ENCODE data around the gene SFSWAP.

Gene SFSWAP

DNA sequence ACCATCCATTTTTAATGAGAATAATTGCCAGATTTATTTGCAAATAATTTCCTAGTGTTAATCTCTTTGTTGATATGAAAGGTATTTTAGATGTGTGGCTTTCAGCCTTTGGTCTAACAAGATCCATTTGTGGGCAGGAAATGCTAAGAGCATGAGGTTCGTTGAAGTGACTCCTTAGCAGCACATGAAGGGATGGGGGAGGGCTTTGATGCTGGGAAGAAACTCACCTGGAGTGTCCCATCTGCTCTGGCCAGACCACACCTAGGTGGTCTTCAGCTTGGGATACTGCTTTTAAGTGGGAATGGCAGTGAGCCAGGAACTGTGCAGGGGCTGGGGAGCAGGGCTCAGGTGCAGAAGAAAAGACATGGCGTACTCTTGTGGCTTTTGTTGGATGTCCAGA lies 13.6 kb downstream of the SFSWAP start:
- TF ChIP-seq PPARA (CRISPR knock-in tag; IDR thresholded peaks at IDR 0.05; ENCODE audit: borderline replicate concordance) = no peak
- no peak for TF ChIP-seq ZNF8 (CRISPR knock-in tag; IDR thresholded peaks at IDR 0.05)
- ATAC-seq = no peak

GRCh38 chr12:131725503-131725902 lies 14.6 kb downstream of the SFSWAP start:
- TF ChIP-seq TSHZ2 (CRISPR knock-in tag; IDR thresholded peaks at IDR 0.05) (no peak), CSRNP3 (CRISPR knock-in tag; IDR thresholded peaks at IDR 0.05) (no peak), TOX (CRISPR knock-in tag; IDR thresholded peaks at IDR 0.05; ENCODE audit: borderline replicate concordance) (no peak), RARB (CRISPR knock-in tag; IDR thresholded peaks at IDR 0.05) (no peak), TCF4 (CRISPR knock-in tag; IDR thresholded peaks at IDR 0.05; ENCODE audit: borderline replicate concordance) (no peak), BACH2 (CRISPR knock-in tag; IDR thresholded peaks at IDR 0.05; ENCODE audit: borderline replicate concordance) (no peak), GLIS3 (CRISPR knock-in tag; IDR thresholded peaks at IDR 0.05) (no peak), POU6F1 (CRISPR knock-in tag; IDR thresholded peaks at IDR 0.05; ENCODE audit: borderline replicate concordance, low read depth) (no peak), ZFP3 (CRISPR knock-in tag; IDR thresholded peaks at IDR 0.05) (no peak), SNAI2 (CRISPR knock-in tag; IDR thresholded peaks at IDR 0.05) (no peak), ZNF70 (CRISPR knock-in tag; IDR thresholded peaks at IDR 0.05) (no peak), OSR1 (CRISPR knock-in tag; IDR thresholded peaks at IDR 0.05) (no peak), ISL1 (CRISPR knock-in tag; IDR thresholded peaks at IDR 0.05) (no peak), ZNF8 (CRISPR knock-in tag; IDR thresholded peaks at IDR 0.05) (no peak), ESRRG (CRISPR knock-in tag; IDR thresholded peaks at IDR 0.05) (no peak), ZC3H10 (CRISPR knock-in tag; IDR thresholded peaks at IDR 0.05) (no peak), PPARA (CRISPR knock-in tag; IDR thresholded peaks at IDR 0.05; ENCODE audit: borderline replicate concordance) (no peak)
- no peak for ATAC-seq

GRCh38 chr12:131728720-131729119 lies 17.8 kb downstream of the SFSWAP start:
- ATAC-seq = no peak
- TF ChIP-seq ZNF8 (CRISPR knock-in tag; IDR thresholded peaks at IDR 0.05) (no peak), ARNTL (CRISPR knock-in tag; IDR thresholded peaks at IDR 0.05; ENCODE audit: borderline replicate concordance, low read depth) (no peak), ISL1 (CRISPR knock-in tag; IDR thresholded peaks at IDR 0.05) (no peak), RARB (CRISPR knock-in tag; IDR thresholded peaks at IDR 0.05) (no peak), PATZ1 (CRISPR knock-in tag; IDR thresholded peaks at IDR 0.05; ENCODE audit: borderline replicate concordance) (no peak), PPARA (CRISPR knock-in tag; IDR thresholded peaks at IDR 0.05; ENCODE audit: borderline replicate concordance) (no peak), SNAI2 (CRISPR knock-in tag; IDR thresholded peaks at IDR 0.05) (no peak), ZNF70 (CRISPR knock-in tag; IDR thresholded peaks at IDR 0.05) (no peak), ZFP30 (CRISPR knock-in tag; IDR thresholded peaks at IDR 0.05) (no peak), ESRRG (CRISPR knock-in tag; IDR thresholded peaks at IDR 0.05) (no peak), TSHZ2 (CRISPR knock-in tag; IDR thresholded peaks at IDR 0.05) (no peak), ZNF565 (CRISPR knock-in tag; conservative IDR thresholded peaks at IDR 0.05; ENCODE audit: low read depth) (no peak), CSRNP3 (CRISPR knock-in tag; IDR thresholded peaks at IDR 0.05) (no peak), ZFP3 (CRISPR knock-in tag; IDR thresholded peaks at IDR 0.05) (no peak), TOX (CRISPR knock-in tag; IDR thresholded peaks at IDR 0.05; ENCODE audit: borderline replicate concordance) (no peak), OSR1 (CRISPR knock-in tag; IDR thresholded peaks at IDR 0.05) (no peak)
- TF ChIP-seq, protein P1, sequence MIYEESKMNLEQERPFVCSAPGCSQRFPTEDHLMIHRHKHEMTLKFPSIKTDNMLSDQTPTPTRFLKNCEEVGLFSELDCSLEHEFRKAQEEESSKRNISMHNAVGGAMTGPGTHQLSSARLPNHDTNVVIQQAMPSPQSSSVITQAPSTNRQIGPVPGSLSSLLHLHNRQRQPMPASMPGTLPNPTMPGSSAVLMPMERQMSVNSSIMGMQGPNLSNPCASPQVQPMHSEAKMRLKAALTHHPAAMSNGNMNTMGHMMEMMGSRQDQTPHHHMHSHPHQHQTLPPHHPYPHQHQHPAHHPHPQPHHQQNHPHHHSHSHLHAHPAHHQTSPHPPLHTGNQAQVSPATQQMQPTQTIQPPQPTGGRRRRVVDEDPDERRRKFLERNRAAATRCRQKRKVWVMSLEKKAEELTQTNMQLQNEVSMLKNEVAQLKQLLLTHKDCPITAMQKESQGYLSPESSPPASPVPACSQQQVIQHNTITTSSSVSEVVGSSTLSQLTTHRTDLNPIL (CRISPR knock-in tag; IDR thresholded peaks at IDR 0.05; ENCODE audit: low read depth) = no peak

Data from SK-N-SH treated with all-trans-retinoic acid at 6 μM for 48 hours (cell line).